NB4 (cell line): ENCODE results near the gene RFTN1.

Source experiments
- DNase-seq: peaks from one replicate; pipeline ENCODE4 v3.0.0; 2010; ENCODE audit warnings: low read depth
- H3K4me3 ChIP-seq: one replicate; pipeline ENCODE4 v1.5.1; 2011; ENCODE audit warnings: mild to moderate bottlenecking, low read depth, low read length, moderate library complexity
- MYC ChIP-seq: IDR thresholded peaks from 2 replicates; pipeline ENCODE4 v1.6.1; 2011; ENCODE audit warnings: low read depth, low read length
- POLR2A ChIP-seq: IDR thresholded peaks from 2 replicates; pipeline ENCODE4 v1.6.1; 2011; ENCODE audit warnings: mild to moderate bottlenecking; ENCODE audit not compliant: insufficient read length; ENCODE audit errors: extremely low read depth
- TF ChIP-seq, protein P1 (sequence below): IDR thresholded peaks from 2 replicates; pipeline ENCODE4 v1.6.1; 2011; ENCODE audit warnings: low read depth, low read length
- TF ChIP-seq, protein P2 (sequence below): IDR thresholded peaks from one replicate; pipeline ENCODE4 v1.5.1; 2012; ENCODE audit warnings: low read depth, low read length

The RFTN1 gene

DNA sequence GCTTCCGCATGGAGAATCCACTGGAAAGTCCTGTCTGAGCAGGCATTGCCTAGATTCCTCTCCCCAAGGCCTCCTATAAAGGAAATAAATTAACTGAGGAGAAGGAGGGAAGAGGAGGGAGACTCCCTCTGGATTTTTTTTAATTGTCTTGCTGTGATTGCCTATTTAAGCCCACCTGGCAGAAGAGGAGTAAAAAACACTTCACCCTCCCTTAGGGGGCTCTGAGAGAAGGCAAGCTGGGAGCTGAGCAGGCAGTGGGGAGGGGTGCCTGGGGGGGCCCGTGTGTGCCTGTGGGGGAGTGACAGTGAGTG, 138.6 kb downstream of the RFTN1 start:
- H3K4me3 ChIP-seq, result no peak overlapping the region
- TF ChIP-seq, protein P1, sequence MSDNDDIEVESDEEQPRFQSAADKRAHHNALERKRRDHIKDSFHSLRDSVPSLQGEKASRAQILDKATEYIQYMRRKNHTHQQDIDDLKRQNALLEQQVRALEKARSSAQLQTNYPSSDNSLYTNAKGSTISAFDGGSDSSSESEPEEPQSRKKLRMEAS, result no peak
- TF ChIP-seq, protein P2, sequence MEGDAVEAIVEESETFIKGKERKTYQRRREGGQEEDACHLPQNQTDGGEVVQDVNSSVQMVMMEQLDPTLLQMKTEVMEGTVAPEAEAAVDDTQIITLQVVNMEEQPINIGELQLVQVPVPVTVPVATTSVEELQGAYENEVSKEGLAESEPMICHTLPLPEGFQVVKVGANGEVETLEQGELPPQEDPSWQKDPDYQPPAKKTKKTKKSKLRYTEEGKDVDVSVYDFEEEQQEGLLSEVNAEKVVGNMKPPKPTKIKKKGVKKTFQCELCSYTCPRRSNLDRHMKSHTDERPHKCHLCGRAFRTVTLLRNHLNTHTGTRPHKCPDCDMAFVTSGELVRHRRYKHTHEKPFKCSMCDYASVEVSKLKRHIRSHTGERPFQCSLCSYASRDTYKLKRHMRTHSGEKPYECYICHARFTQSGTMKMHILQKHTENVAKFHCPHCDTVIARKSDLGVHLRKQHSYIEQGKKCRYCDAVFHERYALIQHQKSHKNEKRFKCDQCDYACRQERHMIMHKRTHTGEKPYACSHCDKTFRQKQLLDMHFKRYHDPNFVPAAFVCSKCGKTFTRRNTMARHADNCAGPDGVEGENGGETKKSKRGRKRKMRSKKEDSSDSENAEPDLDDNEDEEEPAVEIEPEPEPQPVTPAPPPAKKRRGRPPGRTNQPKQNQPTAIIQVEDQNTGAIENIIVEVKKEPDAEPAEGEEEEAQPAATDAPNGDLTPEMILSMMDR, result no peak
- TF ChIP-seq MYC (no peak), POLR2A (no peak)
- no peak for DNase-seq

DNA sequence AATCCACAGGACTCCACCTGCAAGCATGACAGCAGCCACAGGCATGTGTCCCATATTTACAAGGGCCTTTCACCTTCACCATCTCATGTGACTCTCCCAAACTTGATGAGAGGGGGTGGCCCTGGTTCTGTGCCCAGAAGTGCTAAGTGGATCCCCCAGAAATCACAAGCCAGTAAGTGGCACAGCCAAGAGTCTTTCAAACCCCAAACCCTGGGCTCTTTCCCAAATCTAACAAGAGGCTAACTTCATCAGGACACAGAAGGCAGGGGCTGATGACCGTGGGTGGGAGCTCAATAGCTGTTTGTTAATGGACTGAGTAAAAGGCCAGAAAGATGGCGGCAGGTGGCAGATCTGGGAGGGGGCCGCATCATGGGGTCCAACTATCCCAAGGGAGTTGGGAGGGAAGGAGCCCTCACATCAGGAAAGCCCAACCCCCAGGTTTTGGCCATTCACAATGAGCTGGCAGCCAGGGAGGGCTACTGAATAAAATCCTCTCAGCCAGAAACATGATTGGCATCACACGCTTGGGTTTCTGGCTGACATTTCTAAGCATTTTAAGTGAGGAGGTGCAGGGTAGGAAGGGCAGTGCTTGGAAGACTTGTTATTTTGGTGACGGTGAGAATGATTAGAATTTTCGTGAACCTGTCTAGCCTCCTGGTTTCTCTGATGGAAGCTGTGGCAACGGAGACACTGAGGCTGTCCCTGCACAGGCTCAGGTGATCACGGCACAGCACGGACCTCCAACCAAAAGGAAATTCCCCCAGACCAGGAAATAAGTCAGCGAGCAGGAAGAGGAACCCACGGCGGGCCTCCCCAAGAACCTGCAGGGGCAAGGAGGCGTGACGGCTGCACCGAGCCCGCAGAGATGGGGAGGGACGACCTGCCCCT, 139.2 kb downstream of the RFTN1 start:
- no peak overlapping the region for H3K4me3 ChIP-seq
- no peak for DNase-seq
- TF ChIP-seq MYC (no peak), POLR2A (no peak)
- TF ChIP-seq, protein P2, result no peak
- TF ChIP-seq, protein P1, result no peak

DNA sequence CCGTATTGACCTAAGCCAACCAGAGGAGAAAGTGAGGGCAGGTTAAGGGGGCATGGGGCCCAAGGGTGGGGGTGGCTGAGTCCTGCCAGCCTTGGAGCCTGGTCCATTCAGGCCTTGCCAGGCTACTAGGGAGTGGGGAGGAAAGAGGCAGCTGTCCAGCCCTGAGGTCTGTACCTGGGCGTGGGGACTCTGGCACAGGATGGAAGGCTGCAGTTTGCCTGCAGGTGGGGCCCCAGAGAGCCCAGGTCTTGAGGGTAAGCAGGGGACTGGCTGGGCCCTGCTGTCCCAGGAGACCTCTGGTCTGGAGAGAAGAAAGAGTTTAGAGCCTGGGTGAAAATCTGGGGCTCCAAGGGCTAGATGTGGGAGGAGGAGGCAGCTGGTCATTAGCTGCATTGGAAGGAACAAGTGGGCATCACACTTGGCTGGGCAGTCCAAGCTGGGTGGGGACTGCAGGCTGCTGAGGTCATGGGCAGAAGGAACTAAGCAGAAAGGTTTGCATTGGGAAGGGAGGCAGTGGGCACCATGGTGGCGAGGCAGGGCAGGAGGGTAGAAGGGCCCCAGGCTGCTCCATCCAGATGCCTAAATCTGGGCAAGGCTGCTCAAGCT, 140.1 kb downstream of the RFTN1 start:
- TF ChIP-seq, protein P1, result no peak
- TF ChIP-seq, protein P2, result no peak
- TF ChIP-seq POLR2A (no peak), MYC (no peak)
- no peak for DNase-seq

DNA sequence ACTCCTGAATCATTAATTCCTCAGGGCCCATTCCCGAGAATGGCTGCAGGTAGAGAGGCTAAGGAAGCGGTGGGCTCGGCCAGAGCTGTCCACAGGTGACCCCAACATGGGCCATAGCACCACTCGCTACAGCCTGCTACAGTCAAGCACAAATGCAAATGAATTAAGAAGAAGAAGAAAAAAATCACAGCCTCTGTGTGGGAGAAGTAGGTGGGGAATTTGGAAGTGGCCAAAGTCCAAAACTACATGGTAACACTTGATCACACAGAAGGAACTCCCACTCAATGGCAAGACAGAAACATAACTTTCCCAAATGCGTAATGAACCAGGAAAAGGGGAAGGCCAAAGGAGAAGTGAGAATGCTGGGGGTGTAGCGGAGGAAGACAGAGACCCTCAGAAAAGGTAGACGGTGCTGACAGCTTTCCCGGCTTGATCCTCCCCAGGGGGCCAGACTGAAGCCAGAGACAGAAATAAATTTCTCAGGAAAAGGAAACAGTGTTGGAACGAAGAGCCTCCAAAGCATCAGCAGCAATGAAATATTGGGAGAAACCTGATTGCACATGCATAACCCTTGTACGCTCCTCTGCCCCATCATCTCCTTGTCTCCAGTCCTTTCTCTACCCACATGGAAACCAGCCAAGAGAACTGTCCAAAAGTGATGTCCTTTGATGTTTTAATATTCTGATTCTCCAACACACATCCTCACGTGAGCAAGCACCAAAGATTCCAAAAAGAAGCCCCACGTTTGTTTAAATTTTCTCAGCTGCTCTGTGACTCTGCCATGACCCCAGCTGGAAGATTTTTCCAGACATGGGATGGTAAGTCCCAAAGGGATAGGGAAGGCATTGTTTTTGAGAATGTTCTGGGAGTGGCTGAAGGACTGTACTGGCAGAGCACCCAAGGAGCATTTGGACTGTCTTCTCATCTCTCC, 140.9 kb downstream of the RFTN1 start:
- no peak overlapping the region for H3K4me3 ChIP-seq
- TF ChIP-seq, protein P2, result no peak
- TF ChIP-seq, protein P1, result no peak
- no peak for TF ChIP-seq MYC
- no peak for TF ChIP-seq POLR2A
- DNase-seq, result no peak

More for the DNA sequence above, 140.1 kb downstream of the RFTN1 start:
- H3K4me3 ChIP-seq, result no peak overlapping the region

DNA sequence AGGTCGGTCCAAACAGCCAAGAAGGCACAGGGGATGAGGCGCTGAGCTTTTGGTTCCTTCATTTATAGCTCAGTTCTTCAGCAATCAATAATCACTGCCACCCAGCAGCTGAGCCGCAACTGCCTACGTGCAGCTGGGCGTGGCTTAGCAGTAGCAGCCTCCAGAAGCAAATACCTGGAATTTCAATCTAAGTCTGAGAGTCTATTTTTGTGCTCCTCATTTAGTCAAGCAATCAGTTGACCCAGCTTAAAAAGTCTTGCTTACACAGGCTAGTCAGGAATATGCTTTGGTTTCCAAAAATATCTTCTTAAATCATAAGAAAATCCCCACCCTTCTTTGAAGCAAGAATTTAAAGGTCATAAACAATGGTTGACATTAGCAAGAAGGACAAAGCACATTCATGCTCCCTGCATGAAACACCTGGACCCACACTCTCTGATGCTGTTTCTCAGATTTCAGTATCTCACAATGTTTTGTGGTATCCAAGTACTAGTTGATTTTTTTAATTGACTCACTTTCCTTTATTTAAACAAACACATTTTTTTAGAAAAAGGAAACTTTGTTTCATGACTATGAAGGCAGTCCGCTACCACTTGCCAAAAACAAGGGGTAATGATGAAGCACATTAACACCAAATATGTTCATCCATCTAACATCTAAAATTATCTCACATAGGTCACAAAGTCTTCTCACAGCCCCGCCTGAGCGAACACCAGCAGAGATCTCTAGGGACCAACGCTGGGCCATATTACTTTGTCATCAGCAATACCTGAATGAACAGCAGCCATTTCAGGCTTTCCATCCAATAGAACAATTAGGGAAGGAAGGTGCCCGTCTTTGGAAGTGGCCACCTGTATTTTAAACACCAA, 142.4 kb downstream of the RFTN1 start:
- DNase-seq, result no peak
- TF ChIP-seq, protein P1, result no peak
- TF ChIP-seq, protein P2, result no peak
- no peak for TF ChIP-seq MYC
- TF ChIP-seq POLR2A, result no peak
- H3K4me3 ChIP-seq, result no peak overlapping the region
